Activated T-helper 2 cell treated with anti-CD3 and anti-CD28 coated beads, Interferon-gamma antibody, Interleukin-2, Interleukin-4, amounts not matched to agents 10 μg/mL and 5 μg/mL and 100 μg/mL, durations not matched to agents 14 hours and 24 hours and 36 hours (primary cell): ENCODE measurements around the gene TES. TPM values are rescaled to one million over a fixed set of nuclear protein-coding genes. Genes with fewer than 3 reads are reported as not detected.

Source experiments
- DNase-seq: peaks from one replicate; pipeline ENCODE4 v3.0.0; 2021; ENCODE audit warnings: low spot score
- H3K27ac Mint-ChIP-seq: one replicate; pipeline ENCODE4 v1.8.0; 2021; ENCODE audit warnings: mixed read lengths
- H3K27me3 Mint-ChIP-seq: one replicate; pipeline ENCODE4 v1.8.0; 2021; ENCODE audit warnings: low read depth, mixed read lengths
- H3K36me3 Mint-ChIP-seq: one replicate; pipeline ENCODE4 v1.8.0; 2021; ENCODE audit warnings: low read depth, mixed read lengths
- H3K4me1 Mint-ChIP-seq: one replicate; pipeline ENCODE4 v1.8.0; 2021; ENCODE audit warnings: low read depth, mixed read lengths
- H3K4me3 Mint-ChIP-seq: one replicate; pipeline ENCODE4 v1.8.0; 2021; ENCODE audit warnings: low read depth, mild to moderate bottlenecking, moderate library complexity, mixed read lengths
- H3K9me3 Mint-ChIP-seq: one replicate; pipeline ENCODE4 v1.8.0; 2021; ENCODE audit warnings: mixed read lengths
- intact Hi-C: fragments of 100-400 bp; cut with micrococcal nuclease; formaldehyde crosslinking; loops from one replicate; pipeline ENCODE4 v1.15.1; 2023
- total RNA-seq: library from RNA; stranded (reverse); gene quantifications from 2 replicates; pipeline ENCODE4 v1.2.3, GENCODE V29; 2022

Gene TES
- total RNA-seq, 1 donor from 2014 or later, result 44.3 TPM

GRCh38 chr7:116259871-116260440 lies 49.6 kb downstream of the TES start:
- no peak overlapping the region for H3K27ac Mint-ChIP-seq
- H3K4me1 Mint-ChIP-seq, result peaks cover 9% of the 10 kb centered on the region
- no peak overlapping the region for H3K4me3 Mint-ChIP-seq
- peaks cover 16% of the 10 kb centered on the region for H3K27me3 Mint-ChIP-seq
- intact Hi-C loops, result loop anchor here (2.0 kb wide), 2 partner anchors 81 to 549 kb away; no protein-coding TSS in a partner anchor
- DNase-seq, result no peak
- peaks cover 28% of the 10 kb centered on the region for H3K36me3 Mint-ChIP-seq
- no peaks in the 10 kb centered on the region for H3K9me3 Mint-ChIP-seq

GRCh38 chr7:116261904-116262303 lies 51.6 kb downstream of the TES start:
- H3K9me3 Mint-ChIP-seq, result no peaks in the 10 kb centered on the region

GRCh38 chr7:116265881-116266280 lies 55.5 kb downstream of the TES start:
- intact Hi-C loops, result no loop called here
- no peaks in the 10 kb centered on the region for H3K36me3 Mint-ChIP-seq
- H3K9me3 Mint-ChIP-seq, result no peaks in the 10 kb centered on the region
- H3K27ac Mint-ChIP-seq, result no peak overlapping the region
- H3K4me3 Mint-ChIP-seq, result no peak overlapping the region
- peaks cover 6% of the 10 kb centered on the region for H3K4me1 Mint-ChIP-seq
- peaks cover 41% of the 10 kb centered on the region for H3K27me3 Mint-ChIP-seq
- DNase-seq, result no peak

More at GRCh38 chr7:116261904-116262303, 51.6 kb downstream of the TES start:
- no peak for DNase-seq
- H3K27ac Mint-ChIP-seq, result no peak overlapping the region
- peaks cover 22% of the 10 kb centered on the region for H3K36me3 Mint-ChIP-seq
- peaks cover 32% of the 10 kb centered on the region for H3K27me3 Mint-ChIP-seq
- H3K4me3 Mint-ChIP-seq, result no peak overlapping the region
- peaks cover 8% of the 10 kb centered on the region for H3K4me1 Mint-ChIP-seq
- intact Hi-C loops, result no loop called here

GRCh38 chr7:116269466-116269865 lies 59.1 kb downstream of the TES start:
- Mint-ChIP-seq H3K27me3 (peaks cover 41% of the 10 kb centered on the region), H3K4me1 (peaks cover 2% of the 10 kb centered on the region), H3K36me3 (no peaks in the 10 kb centered on the region), H3K4me3 (no peak overlapping the region), H3K27ac (no peak overlapping the region), H3K9me3 (no peaks in the 10 kb centered on the region)
- intact Hi-C loops, result no loop called here
- DNase-seq, result no peak

- Mint-ChIP-seq H3K9me3 (no peaks in the 10 kb centered on the region), H3K4me3 (no peak overlapping the region)
Observed at GRCh38 chr7:116271161-116271913, 61.0 kb downstream of the TES start.

GRCh38 chr7:116271963-116272886 lies 61.9 kb downstream of the TES start:
- Mint-ChIP-seq H3K27ac (no peak overlapping the region), H3K4me1 (peaks cover 2% of the 10 kb centered on the region), H3K36me3 (no peaks in the 10 kb centered on the region), H3K4me3 (no peak overlapping the region), H3K27me3 (peaks cover 40% of the 10 kb centered on the region), H3K9me3 (no peaks in the 10 kb centered on the region)
- intact Hi-C loops, result no loop called here
- no peak for DNase-seq

More at GRCh38 chr7:116271161-116271913, 61.0 kb downstream of the TES start:
- Mint-ChIP-seq H3K27ac (no peak overlapping the region), H3K27me3 (peaks cover 33% of the 10 kb centered on the region), H3K4me1 (peaks cover 2% of the 10 kb centered on the region), H3K36me3 (no peaks in the 10 kb centered on the region)
- no peak for DNase-seq
- intact Hi-C loops, result no loop called here

- H3K9me3 Mint-ChIP-seq, result no peaks in the 10 kb centered on the region
- H3K4me1 Mint-ChIP-seq, result peaks cover 2% of the 10 kb centered on the region
- intact Hi-C loops, result no loop called here
- no peaks in the 10 kb centered on the region for H3K36me3 Mint-ChIP-seq
- no peak for DNase-seq
- no peak overlapping the region for H3K4me3 Mint-ChIP-seq
- H3K27ac Mint-ChIP-seq, result no peak overlapping the region
- peaks cover 44% of the 10 kb centered on the region for H3K27me3 Mint-ChIP-seq
Observed at GRCh38 chr7:116273283-116273917, 63.1 kb downstream of the TES start.

- Mint-ChIP-seq H3K27me3 (peaks cover 40% of the 10 kb centered on the region), H3K36me3 (no peaks in the 10 kb centered on the region), H3K4me3 (no peak overlapping the region), H3K4me1 (peaks cover 2% of the 10 kb centered on the region), H3K9me3 (no peaks in the 10 kb centered on the region), H3K27ac (no peak overlapping the region)
- intact Hi-C loops, result no loop called here
- DNase-seq, result no peak
Observed at GRCh38 chr7:116273918-116274301, 63.6 kb downstream of the TES start.

GRCh38 chr7:116277070-116277469 lies 66.7 kb downstream of the TES start:
- no peak for DNase-seq
- Mint-ChIP-seq H3K4me1 (no peaks in the 10 kb centered on the region), H3K36me3 (no peaks in the 10 kb centered on the region), H3K27ac (no peak overlapping the region), H3K4me3 (no peak overlapping the region), H3K27me3 (peaks cover 39% of the 10 kb centered on the region), H3K9me3 (no peaks in the 10 kb centered on the region)
- intact Hi-C loops, result no loop called here

- Mint-ChIP-seq H3K27me3 (peaks cover 37% of the 10 kb centered on the region), H3K9me3 (no peaks in the 10 kb centered on the region), H3K4me3 (no peak overlapping the region), H3K4me1 (no peaks in the 10 kb centered on the region), H3K36me3 (no peaks in the 10 kb centered on the region), H3K27ac (no peak overlapping the region)
- DNase-seq, result no peak
- intact Hi-C loops, result no loop called here
Observed at GRCh38 chr7:116279217-116279616, 68.9 kb downstream of the TES start.

GRCh38 chr7:116280803-116281202 lies 70.5 kb downstream of the TES start:
- Mint-ChIP-seq H3K27me3 (peaks cover 33% of the 10 kb centered on the region), H3K4me1 (peaks cover 5% of the 10 kb centered on the region), H3K27ac (no peak overlapping the region), H3K9me3 (no peaks in the 10 kb centered on the region), H3K36me3 (no peaks in the 10 kb centered on the region), H3K4me3 (no peak overlapping the region)
- no peak for DNase-seq
- intact Hi-C loops, result no loop called here

GRCh38 chr7:116283595-116284204 lies 73.4 kb downstream of the TES start:
- Mint-ChIP-seq H3K4me1 (peaks cover 5% of the 10 kb centered on the region), H3K4me3 (no peak overlapping the region), H3K27ac (no peak overlapping the region), H3K36me3 (no peaks in the 10 kb centered on the region), H3K9me3 (no peaks in the 10 kb centered on the region), H3K27me3 (peaks cover 10% of the 10 kb centered on the region)
- intact Hi-C loops, result no loop called here
- no peak for DNase-seq
